ENCODE measurements around the gene OLFML2B. TPM values are rescaled to one million over a fixed set of nuclear protein-coding genes. Genes with fewer than 3 reads are reported as not detected.

OLFML2B gene
- total RNA-seq, 5 donors from 2014 or later (not counting 1 experiment from before 2014, with no cell fraction given), result not detected

GRCh38 chr1:161981735-161982506, 41.7 kb downstream of the OLFML2B start:
- Histone ChIP-seq H3K4me1 (ENCODE audit: control insufficient read depth in 1 of 2, extremely low read depth in 1 of 2, insufficient read depth in 2 of 2, low read length in 2 of 2) (no peaks in the 10 kb centered on the region), H3K27ac (ENCODE audit: low read length) (no peak overlapping the region), H3K4me3 (ENCODE audit: control insufficient read depth in 1 of 2, extremely low read depth in 1 of 2, low read length in 1 of 2) (no peak overlapping the region), H3K36me3 (ENCODE audit: control insufficient read depth in 2 of 2, extremely low read depth in 1 of 2, insufficient read depth in 1 of 2, low read length in 1 of 2) (no peaks in the 10 kb centered on the region), H3K9me3 (no peaks in the 10 kb centered on the region), H3K27me3 (replicated peaks in 1 of 2; ENCODE audit: control insufficient read depth in 2 of 2, extremely low read depth in 1 of 2, insufficient read depth in 2 of 2, low read length in 1 of 2) (peaks cover 0 to 9% of the 10 kb centered on the region in 2 experiments)
- ChIA-PET POLR2A (no interaction called here), CTCF (no interaction called here)
- Mint-ChIP-seq H3K4me1 (no peaks in the 10 kb centered on the region), H3K9me3 (no peaks in the 10 kb centered on the region), H3K27ac (no peak overlapping the region), H3K4me3 (no peak overlapping the region), H3K36me3 (no peaks in the 10 kb centered on the region), H3K27me3 (no peaks in the 10 kb centered on the region)
- no peak for ATAC-seq (replicated peaks in 1 of 4)
- no peak for DNase-seq
- 56% methylated on average over 3 of the region's 11 CpGs for WGBS (ENCODE audit: insufficient coverage)

- H3K9me3 Mint-ChIP-seq, result no peaks in the 10 kb centered on the region
Measured at GRCh38 chr1:161981126-161981525, 42.5 kb downstream of the OLFML2B start.

DNA sequence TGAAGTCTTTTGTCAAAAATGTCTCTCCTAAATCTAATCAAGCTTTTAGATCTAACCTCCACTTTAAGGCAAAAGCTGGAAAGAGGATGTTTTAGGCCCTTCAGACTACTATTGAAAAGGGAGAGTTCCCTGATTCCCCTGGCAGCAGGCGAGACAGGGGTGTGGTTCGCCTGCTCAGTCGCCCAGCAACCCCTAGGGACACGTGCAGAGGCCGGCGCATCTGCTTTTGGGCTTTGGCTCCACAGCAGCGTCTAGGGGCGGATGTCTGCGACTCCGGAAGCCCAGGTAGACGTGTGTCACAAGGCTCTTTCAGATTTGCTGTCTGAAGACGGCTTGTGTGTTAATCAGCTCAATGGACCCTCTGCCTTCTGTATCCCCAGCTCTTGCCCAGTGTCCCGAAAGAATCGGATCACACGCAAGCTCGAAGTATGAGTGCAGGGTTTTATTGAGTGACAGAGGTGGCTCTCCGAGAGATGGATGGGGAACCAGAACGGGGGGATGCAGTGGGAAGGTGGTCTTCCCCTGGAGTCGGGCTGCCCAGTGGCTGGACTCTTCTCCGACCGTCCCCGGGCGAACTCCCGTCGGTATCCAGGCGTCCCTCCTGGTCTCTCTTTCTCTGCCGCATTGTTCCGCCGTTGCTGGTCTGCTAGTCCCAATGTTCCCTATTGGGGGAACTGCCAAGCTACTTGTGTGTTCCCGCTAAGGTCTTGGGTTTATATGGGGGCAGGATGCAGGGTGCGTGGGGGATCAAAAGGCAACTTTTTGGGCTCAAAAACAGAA, 45.5 kb downstream of the OLFML2B start:
- H3K4me1 Mint-ChIP-seq, result no peaks in the 10 kb centered on the region
- ChIA-PET POLR2A (no interaction called here), CTCF (no interaction called here)
- ATAC-seq (replicated peaks in 1 of 4), result no peak
- H3K27ac Mint-ChIP-seq, result no peak overlapping the region
- Histone ChIP-seq H3K27me3 (replicated peaks in 1 of 2; ENCODE audit: control insufficient read depth in 2 of 2, extremely low read depth in 1 of 2, insufficient read depth in 2 of 2, low read length in 1 of 2) (peaks cover 0 to 7% of the 10 kb centered on the region in 2 experiments), H3K27ac (ENCODE audit: low read length) (no peak overlapping the region), H3K9me3 (no peaks in the 10 kb centered on the region), H3K36me3 (ENCODE audit: control insufficient read depth in 2 of 2, extremely low read depth in 1 of 2, insufficient read depth in 1 of 2, low read length in 1 of 2) (no peaks in the 10 kb centered on the region), H3K4me3 (ENCODE audit: control insufficient read depth in 1 of 2, extremely low read depth in 1 of 2, low read length in 1 of 2) (no peak overlapping the region), H3K4me1 (ENCODE audit: control insufficient read depth in 1 of 2, extremely low read depth in 1 of 2, insufficient read depth in 2 of 2, low read length in 2 of 2) (no peaks in the 10 kb centered on the region)
- no peak overlapping the region for H3K4me3 Mint-ChIP-seq
- no peak for DNase-seq
- H3K36me3 Mint-ChIP-seq, result no peaks in the 10 kb centered on the region
- 92% methylated on average over 24 of the region's 31 CpGs for WGBS (ENCODE audit: insufficient coverage)
- no peaks in the 10 kb centered on the region for H3K9me3 Mint-ChIP-seq
- no peaks in the 10 kb centered on the region for H3K27me3 Mint-ChIP-seq

More at GRCh38 chr1:161981126-161981525, 42.5 kb downstream of the OLFML2B start:
- H3K4me3 ChIP-seq (ENCODE audit: control insufficient read depth in 1 of 2, extremely low read depth in 1 of 2, low read length in 1 of 2), result no peak overlapping the region
- H3K36me3 ChIP-seq (ENCODE audit: control insufficient read depth in 2 of 2, extremely low read depth in 1 of 2, insufficient read depth in 1 of 2, low read length in 1 of 2), result no peaks in the 10 kb centered on the region
- DNase-seq, result no peak
- Mint-ChIP-seq H3K27ac (no peak overlapping the region), H3K4me3 (no peak overlapping the region), H3K27me3 (no peaks in the 10 kb centered on the region), H3K36me3 (no peaks in the 10 kb centered on the region), H3K4me1 (no peaks in the 10 kb centered on the region)
- H3K27me3 ChIP-seq (replicated peaks in 1 of 2; ENCODE audit: control insufficient read depth in 2 of 2, extremely low read depth in 1 of 2, insufficient read depth in 2 of 2, low read length in 1 of 2), result peaks cover 0 to 9% of the 10 kb centered on the region in 2 experiments
- ChIA-PET CTCF (no interaction called here), POLR2A (no interaction called here)
- ATAC-seq (replicated peaks in 1 of 4), result no peak
- no peaks in the 10 kb centered on the region for H3K9me3 ChIP-seq
- 62% methylated on average over 4 of the region's 8 CpGs for WGBS (ENCODE audit: insufficient coverage)
- no peak overlapping the region for H3K27ac ChIP-seq (ENCODE audit: low read length)
- no peaks in the 10 kb centered on the region for H3K4me1 ChIP-seq (ENCODE audit: control insufficient read depth in 1 of 2, extremely low read depth in 1 of 2, insufficient read depth in 2 of 2, low read length in 2 of 2)

GRCh38 chr1:161973924-161974845, 49.5 kb downstream of the OLFML2B start:
- Mint-ChIP-seq H3K27ac (no peak overlapping the region), H3K36me3 (peaks cover 2% of the 10 kb centered on the region), H3K27me3 (no peaks in the 10 kb centered on the region), H3K9me3 (no peaks in the 10 kb centered on the region), H3K4me1 (peaks cover 0 to 3% (median 0%) of the 10 kb centered on the region in 3 donors), H3K4me3 (no peak overlapping the region)
- no peaks in the 10 kb centered on the region for H3K4me1 ChIP-seq (ENCODE audit: control insufficient read depth in 1 of 2, extremely low read depth in 1 of 2, insufficient read depth in 2 of 2, low read length in 2 of 2)
- no peak overlapping the region for H3K4me3 ChIP-seq (ENCODE audit: control insufficient read depth in 1 of 2, extremely low read depth in 1 of 2, low read length in 1 of 2)
- CTCF ChIA-PET, result no interaction called here
- WGBS (ENCODE audit: insufficient coverage), result 95% methylated on average over 4 of the region's 9 CpGs
- DNase-seq (no peak), ATAC-seq (replicated peaks in 1 of 4) (no peak)
- H3K36me3 ChIP-seq (ENCODE audit: control insufficient read depth in 2 of 2, extremely low read depth in 1 of 2, insufficient read depth in 1 of 2, low read length in 1 of 2), result no peaks in the 10 kb centered on the region
- no peaks in the 10 kb centered on the region for H3K9me3 ChIP-seq
- POLR2A ChIA-PET, result no interaction called here
- no peak overlapping the region for H3K27ac ChIP-seq (ENCODE audit: low read length)
- peaks cover 0 to 2% of the 10 kb centered on the region in 2 experiments for H3K27me3 ChIP-seq (replicated peaks in 1 of 2; ENCODE audit: control insufficient read depth in 2 of 2, extremely low read depth in 1 of 2, insufficient read depth in 2 of 2, low read length in 1 of 2)

DNA sequence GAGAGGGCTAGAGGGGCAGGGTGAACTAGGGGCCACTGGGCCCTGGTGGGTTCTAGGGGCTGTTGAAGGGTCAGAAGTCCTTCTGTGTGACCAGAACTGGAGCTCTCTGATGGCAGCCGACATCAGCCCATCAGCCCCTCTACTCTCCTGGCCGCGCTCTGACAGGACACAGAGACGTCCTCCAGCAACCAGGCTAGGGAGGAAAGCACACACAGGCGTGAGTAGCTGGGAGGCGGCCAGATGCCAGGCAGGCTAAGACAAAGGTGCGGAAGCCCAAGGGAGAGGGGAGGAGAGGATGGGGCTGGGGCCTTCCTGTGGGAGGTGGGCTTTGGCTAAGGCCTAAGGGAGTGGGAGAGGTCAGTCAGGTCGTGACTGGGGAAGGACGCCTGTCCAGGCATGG, 50.8 kb downstream of the OLFML2B start:
- H3K27ac ChIP-seq (ENCODE audit: low read length), result no peak overlapping the region
- no peaks in the 10 kb centered on the region for H3K36me3 ChIP-seq (ENCODE audit: control insufficient read depth in 2 of 2, extremely low read depth in 1 of 2, insufficient read depth in 1 of 2, low read length in 1 of 2)
- H3K27me3 Mint-ChIP-seq, result no peaks in the 10 kb centered on the region
- peaks cover 0 to 3% (median 0%) of the 10 kb centered on the region in 3 donors for H3K4me1 Mint-ChIP-seq
- no peaks in the 10 kb centered on the region for H3K9me3 Mint-ChIP-seq
- 94% methylated on average over 5 of the region's 9 CpGs for WGBS (ENCODE audit: insufficient coverage)
- no peak overlapping the region for H3K4me3 Mint-ChIP-seq
- ChIA-PET POLR2A (no interaction called here), CTCF (no interaction called here)
- H3K4me1 ChIP-seq (ENCODE audit: control insufficient read depth in 1 of 2, extremely low read depth in 1 of 2, insufficient read depth in 2 of 2, low read length in 2 of 2), result no peaks in the 10 kb centered on the region
- DNase-seq (no peak), ATAC-seq (replicated peaks in 1 of 4) (no peak)
- peaks cover 0 to 2% of the 10 kb centered on the region in 2 experiments for H3K27me3 ChIP-seq (replicated peaks in 1 of 2; ENCODE audit: control insufficient read depth in 2 of 2, extremely low read depth in 1 of 2, insufficient read depth in 2 of 2, low read length in 1 of 2)
- no peaks in the 10 kb centered on the region for H3K9me3 ChIP-seq
- no peak overlapping the region for H3K27ac Mint-ChIP-seq
- H3K36me3 Mint-ChIP-seq, result peaks cover 8% of the 10 kb centered on the region
- H3K4me3 ChIP-seq (ENCODE audit: control insufficient read depth in 1 of 2, extremely low read depth in 1 of 2, low read length in 1 of 2), result no peak overlapping the region

DNA sequence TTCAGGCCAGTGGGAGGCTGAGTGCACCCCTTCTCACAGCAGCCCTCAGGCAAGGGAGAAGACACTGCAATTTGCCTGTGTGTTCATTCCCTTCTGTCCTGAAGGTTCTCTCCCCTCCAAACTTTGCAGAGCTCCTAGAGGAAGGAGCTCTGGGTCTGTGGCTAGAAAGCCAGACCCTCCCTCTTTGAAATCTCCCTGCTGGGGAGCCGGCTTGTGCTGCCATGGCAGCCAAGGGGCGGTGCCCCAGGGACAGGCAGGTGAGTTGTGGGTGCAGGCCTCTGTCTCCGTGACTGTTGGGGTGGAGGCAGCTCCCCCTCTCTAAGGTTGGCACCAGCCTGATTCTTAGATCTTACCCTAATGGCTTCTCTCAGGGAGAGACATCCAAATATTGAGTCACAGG, 53.0 kb downstream of the OLFML2B start:
- Mint-ChIP-seq H3K4me1 (peaks cover 0 to 3% (median 0%) of the 10 kb centered on the region in 3 donors), H3K27me3 (no peaks in the 10 kb centered on the region), H3K27ac (no peak overlapping the region), H3K4me3 (no peak overlapping the region), H3K9me3 (no peaks in the 10 kb centered on the region), H3K36me3 (peaks cover 26% of the 10 kb centered on the region)
- ChIA-PET POLR2A (interaction anchor here in 1 of 2 donors (0.7 kb wide), 1 partner anchor 25 kb away, joined by 6 read pairs; no protein-coding TSS in a partner anchor), CTCF (interaction anchor here in 1 of 2 donors (0.6 kb wide), 1 partner anchor 10 kb away, joined by 3 read pairs; no protein-coding TSS in a partner anchor)
- no peak overlapping the region for H3K27ac ChIP-seq (ENCODE audit: low read length)
- H3K4me1 ChIP-seq (ENCODE audit: control insufficient read depth in 1 of 2, extremely low read depth in 1 of 2, insufficient read depth in 2 of 2, low read length in 2 of 2), result no peaks in the 10 kb centered on the region
- ATAC-seq (replicated peaks in 1 of 4) (no peak), DNase-seq (no peak)
- H3K4me3 ChIP-seq (ENCODE audit: control insufficient read depth in 1 of 2, extremely low read depth in 1 of 2, low read length in 1 of 2), result no peak overlapping the region
- peaks cover 0 to 2% of the 10 kb centered on the region in 2 experiments for H3K27me3 ChIP-seq (replicated peaks in 1 of 2; ENCODE audit: control insufficient read depth in 2 of 2, extremely low read depth in 1 of 2, insufficient read depth in 2 of 2, low read length in 1 of 2)
- H3K36me3 ChIP-seq (ENCODE audit: control insufficient read depth in 2 of 2, extremely low read depth in 1 of 2, insufficient read depth in 1 of 2, low read length in 1 of 2), result peaks cover 0 to 3% of the 10 kb centered on the region in 2 donors
- no CpG with 5 or more reads among the region's 3 CpGs for WGBS (ENCODE audit: insufficient coverage)
- H3K9me3 ChIP-seq, result no peaks in the 10 kb centered on the region
